Activated CD8-positive, alpha-beta memory T cell treated with anti-CD3 and anti-CD28 coated beads for 4 hours (primary cell): ENCODE measurements around the gene HSDL1.

Experiments used
- DNase-seq, 2 donors: peaks; one replicate each; pipeline ENCODE4 v3.0.0-alpha.2; 2020; ENCODE audit warnings: low read depth in 2 of 2

HSDL1 gene

DNA sequence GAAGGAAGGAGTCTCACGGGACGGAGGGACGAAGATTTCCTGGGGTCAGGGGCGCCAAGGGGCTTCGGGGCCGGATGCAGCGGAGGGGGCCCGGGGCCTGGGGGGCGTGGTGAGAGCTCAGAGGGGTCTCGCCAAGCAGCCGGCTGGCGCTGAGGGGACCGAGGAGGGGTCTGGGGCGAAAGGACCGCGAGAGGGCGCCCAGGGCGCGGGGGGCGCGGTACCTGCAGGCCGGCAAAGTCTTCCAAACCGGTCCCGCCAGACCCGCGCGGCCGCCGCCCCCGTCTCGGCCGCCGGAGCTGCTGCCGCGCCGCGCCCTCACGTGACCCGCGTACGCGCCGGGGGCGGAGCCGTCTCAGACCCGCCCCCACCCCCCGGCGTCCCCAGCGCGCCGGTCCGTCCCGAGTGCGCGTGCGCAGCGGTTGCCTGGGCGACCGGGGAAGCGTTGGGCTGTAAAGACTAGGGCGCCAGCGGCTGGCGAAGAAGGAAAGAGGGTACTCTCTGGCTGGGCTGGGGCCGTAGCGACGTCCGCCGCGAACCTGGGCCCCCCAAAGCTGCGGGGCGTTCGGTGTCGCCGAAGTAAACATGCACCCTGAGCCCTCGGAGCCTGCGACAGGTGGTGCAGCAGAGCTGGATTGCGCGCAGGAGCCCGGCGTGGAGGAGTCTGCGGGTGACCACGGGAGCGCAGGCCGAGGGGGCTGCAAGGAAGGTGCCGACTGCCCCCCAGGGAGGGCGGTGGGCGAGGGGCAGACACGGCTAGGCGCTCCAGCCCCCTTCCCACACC is at the start of gene HSDL1, which contains the start of gene DNAAF1:
Gene HSDL1, minus strand, starts transcription at position 319 of the 781 bp plus-strand sequence. CDS start 13,856 bp downstream, outside the sequence.
Gene DNAAF1, plus strand, starts transcription at position 450 of the 781 bp plus-strand sequence. Its CDS starts 133 bp downstream, at position 583.
- DNase-seq, result peak; percentile 86 to 89

DNA sequence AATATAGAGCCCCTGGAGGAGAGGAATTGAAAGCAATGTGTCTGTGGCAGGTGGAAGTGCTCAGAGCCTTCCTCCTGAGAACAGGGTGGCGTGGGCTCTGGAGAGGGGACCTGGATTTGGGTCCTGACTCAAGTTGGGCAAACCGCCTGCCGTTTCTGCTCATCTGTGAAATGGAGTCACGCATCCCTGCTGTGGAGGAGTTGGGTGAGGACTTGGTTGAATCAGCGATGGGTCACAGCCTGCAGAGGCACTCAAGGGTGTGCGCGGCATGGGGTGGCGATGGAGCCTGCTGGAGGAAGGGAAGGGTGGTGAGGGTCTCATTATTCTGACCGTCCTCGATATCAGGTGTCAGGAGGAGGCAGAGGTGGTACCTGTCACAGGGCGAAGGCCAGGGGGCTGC is 49.0 kb upstream of the HSDL1 start:
- no peak for DNase-seq

DNA sequence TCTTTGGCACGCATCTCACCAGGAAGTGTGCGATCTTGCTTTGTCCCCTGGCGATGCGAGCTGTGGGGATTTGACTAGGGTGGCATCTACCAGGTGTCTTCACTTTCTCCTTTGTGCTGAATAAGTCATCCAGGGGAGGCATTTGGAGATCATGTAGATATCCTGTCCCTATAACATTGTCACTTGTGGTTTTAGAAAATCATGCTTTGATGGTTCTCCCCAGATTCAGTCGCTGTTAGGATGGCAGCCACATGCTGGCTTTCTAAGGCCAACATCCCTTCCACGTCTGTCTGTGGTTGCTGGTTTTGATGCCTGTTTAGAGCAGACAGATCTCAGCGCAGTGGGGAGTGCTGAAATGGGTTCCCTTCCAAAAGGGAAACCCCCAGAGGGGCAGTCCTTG is 48.5 kb upstream of the HSDL1 start:
- no peak for DNase-seq

DNA sequence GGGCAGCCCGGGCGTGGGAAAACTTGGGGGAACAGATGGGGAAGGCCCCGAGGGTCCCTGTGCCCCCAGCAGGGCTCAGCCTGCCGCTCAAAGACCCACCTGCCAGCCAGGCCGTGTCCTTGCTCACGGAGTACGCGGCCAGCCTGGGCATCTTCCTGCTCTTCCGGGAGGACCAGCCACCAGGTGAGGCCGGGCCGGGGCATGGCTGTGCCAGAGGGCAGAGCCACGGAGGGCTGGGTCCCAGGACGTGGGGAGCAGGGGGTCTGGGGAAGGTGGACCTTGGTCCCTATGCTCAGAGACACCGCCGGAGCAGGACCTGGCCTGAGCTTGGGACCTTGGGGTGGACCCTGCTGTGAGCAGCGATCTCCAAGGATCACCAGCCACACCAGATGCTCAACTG is 46.5 kb upstream of the HSDL1 start:
- DNase-seq, result no peak

DNA sequence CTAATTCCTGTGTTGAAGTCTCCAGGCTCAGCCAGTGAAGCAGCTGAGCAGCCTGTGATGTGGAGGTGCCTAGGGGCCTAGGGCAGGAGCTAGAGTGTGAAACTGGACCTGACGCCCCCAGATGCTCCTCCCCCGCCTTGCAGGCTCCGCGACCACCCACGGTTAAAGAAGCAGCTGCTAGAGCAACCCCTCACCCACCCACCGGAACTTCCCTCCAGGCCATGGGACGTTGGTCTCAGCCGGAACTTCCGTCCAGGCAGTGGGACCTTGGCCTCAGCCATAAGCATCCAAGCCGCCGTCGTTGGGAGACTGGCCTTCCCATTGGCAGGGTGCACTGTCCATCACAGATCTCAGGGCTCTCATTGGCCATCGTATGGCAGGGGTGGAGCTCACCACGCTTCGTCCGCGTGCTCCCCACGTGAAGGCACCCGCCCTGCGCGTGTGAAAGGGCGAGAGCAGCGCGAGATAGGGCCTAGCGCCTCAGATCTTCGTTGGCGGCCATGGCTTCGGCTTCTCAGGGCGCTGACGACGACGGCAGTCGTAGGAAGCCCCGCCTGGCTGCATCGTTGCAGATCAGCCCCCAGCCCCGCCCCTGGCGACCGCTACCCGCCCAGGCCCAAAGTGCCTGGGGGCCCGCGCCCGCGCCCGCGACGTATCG is 45.9 kb upstream of the HSDL1 start, which contains the start of gene ADAD2:
Gene ADAD2, plus strand, starts transcription at position 427 of the 658 bp plus-strand sequence. Its CDS starts 74 bp downstream, at position 501.
- DNase-seq, result no peak

DNA sequence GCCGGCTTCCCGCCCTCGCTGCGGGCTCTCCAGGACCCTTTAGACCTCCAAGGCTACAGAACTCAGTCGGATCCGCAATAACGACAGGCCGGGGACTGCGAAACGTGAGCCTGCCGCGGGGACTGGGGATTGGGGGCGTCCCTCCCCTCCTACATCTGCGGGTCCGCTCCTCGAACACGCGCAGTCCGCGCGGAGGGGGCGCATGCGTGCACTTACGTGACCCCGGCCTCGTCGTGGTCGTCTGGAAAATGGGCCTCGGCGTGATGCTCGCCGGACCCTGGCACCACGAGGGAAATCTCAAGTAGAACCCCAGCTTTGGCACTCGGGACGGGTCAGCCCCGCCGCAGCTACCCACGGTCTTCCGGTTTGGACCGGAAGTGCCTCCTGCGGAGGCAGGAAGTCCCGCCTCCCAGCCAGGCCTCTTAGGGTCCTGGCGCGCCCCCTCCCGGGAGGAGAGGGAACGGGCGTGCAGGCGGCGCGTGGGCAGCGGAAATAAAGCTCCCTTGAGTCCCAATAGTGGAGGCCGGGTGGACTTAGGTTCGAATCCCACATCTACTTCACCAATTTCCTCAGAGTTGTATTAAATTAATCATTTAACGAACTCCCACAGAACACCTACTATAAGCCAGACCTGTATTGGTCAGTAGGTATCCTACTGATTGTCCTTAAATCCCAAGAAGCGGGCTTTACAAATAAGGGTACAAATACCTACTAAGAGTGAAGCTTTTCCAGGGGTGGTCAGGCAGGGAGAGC is 41.9 kb upstream of the HSDL1 start, which contains the start of gene TAF1C:
Gene TAF1C, minus strand, starts transcription at position 373 of the 753 bp plus-strand sequence. CDS start 2,069 bp downstream, outside the sequence.
- peak; percentile 79 to 84 for DNase-seq

DNA sequence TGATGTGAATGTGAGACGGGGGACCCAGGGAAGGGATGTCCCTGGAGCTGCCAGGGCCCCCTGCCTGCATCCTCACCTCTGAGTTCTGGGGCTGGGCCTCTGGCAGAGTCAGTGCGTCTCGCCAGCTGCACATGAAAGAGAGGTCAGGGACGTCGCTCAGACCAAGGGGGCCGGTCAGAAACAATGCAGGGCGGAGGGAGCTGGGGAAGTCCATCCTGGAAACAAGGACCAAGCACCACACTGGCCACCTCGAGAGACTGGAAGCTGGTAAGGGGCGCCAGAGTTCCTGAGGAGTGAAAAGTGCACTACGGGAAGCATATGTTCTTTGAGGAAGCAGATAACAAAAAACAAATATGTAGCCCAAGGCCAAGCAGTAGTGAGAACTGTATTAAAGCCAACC is 39.8 kb upstream of the HSDL1 start:
- no peak for DNase-seq

DNA sequence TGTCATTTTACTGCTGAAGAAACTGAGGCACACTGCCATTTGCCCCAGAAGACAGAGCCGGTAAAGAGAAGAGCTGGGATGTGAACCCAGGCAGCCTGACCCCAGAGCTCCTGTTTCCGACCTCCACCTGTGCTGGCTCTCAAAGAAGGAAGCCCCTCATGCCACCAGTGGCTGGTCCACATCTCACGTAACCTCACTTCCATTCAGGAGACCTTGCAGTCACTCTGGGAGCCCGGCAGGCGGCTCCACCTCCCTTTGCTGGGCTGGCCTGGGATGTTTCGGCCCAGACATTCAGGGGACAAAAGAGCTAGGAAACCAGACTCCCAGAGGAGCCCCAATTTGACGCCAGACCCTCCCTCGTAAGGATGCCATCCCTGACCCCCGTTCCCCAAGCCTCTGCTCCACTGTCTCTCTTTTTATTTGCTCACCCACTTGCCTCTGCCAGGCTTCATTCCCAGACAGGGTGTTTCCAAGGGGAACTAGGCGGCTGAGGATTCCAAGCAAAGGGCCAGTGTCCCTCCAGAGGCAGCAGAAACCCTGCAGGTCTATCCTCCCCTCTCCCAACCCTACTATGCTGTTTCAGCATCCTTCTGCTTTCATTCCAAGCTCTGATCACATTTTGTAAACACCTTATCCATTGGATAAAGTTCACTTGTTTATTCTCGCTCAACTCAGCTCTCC is 39.1 kb upstream of the HSDL1 start:
- no peak for DNase-seq

DNA sequence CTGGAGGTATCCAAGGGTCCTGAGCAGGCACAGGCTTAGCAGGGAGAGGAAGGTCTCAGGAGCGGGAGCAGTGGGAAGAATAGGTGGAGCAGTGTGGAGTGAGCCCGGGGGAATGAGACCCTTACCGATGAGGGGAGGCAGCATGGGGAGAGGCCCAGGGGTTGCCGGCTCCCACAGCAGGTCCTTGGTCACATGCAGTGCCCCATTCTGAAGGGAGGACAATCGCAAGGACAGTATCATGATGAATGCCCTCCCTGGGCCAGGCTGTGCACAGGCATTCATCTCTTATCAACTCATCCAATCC is 38.5 kb upstream of the HSDL1 start:
- DNase-seq, result no peak

DNA sequence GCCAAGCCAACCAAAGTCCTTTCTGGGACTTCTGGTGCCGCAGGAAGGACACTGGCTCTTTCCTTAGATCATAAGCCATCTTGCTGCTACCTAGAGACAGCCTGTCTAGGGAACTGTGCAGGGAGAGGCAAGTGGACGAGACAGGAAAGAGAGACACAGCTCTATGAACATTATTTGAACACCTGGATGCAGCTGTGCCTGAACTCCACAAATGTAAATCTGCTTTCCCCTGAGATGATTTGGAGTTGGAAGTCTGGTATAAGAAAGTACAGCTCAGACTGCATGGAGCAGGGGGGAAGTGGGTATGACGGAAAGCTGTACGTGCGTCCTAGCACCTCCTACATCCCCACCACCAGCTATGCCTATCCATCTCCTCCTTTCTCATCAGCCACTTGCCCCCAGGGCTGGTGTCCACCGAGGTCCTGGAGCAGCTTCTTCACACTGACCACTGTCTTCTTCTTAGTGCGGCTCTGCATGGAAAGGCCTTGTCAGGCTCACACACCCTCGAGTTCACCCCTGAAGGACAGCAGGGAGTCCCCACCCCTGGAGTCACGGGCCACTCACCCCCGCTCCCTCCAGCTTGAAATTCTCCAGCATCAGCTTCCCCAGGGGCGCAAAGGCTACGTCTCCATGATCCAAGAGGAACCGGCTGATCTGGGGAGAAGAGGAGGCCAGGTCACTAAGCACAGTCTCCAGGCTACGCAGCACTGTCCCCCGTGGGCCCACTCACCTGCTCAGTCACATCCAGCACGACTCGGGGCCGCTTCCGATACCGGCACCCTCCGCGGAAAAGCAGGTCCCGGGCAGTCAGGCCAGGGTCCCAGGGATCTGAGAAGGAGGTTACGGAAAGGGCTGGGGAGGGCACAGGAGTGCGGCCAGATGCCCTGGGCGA is 37.9 kb upstream of the HSDL1 start:
- DNase-seq, result no peak

DNA sequence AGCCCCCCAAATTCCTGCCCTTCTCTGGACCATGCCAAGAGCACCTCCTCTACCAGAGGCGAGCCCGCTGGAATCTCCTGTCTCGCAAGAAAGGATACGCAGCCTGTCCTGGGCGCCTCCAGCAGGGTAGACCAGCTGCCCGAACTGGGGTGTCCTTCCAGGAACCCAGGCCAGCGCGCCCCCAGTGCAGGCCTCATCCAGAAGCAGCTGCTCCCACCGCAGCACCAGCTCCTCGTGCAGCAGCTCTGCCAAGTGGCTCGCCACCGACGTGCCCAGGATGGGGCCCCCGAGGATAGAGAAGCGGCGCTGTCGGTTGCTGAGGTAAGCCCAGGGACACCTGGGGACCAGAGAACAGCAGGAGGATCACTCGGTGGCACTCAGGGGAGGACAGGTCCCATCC is 37.1 kb upstream of the HSDL1 start:
- no peak for DNase-seq

DNA sequence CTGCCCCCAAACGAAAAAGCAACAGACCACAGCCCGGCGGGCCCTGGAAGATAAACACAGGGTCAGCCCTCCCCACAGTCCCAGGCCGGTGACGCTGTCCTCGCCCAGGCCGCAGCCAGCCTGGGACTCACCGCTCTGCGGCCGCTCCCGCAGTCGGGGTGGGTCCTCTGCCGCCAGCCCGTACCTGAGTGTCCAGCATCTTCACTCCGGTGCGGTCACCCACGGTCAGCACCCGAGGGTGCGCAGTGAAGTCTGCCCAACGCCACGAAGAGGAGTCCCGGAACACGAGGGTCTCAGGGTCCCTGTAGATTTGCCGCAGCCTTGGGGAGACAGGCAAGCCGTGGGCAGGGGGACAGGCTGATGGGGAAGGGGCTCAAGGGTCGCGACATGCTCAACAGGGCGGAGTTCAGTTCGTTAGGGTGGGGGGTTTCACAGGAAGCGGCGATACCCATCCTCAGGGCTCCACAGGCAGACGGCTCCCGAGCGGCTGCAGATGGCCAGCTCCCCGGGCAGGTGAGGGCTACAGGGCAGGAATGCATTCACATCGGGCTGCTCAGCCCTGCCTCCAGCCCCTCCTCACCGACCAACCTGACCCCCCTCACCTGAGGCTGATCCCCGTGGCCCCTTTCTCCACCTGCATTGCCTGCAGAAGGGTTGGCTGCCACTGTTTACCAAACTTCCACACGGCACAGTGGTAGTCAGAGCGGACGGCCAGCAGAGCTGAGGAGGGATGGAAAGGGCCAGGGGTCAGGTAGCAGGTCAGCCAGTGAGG is 36.4 kb upstream of the HSDL1 start:
- DNase-seq, result no peak

DNA sequence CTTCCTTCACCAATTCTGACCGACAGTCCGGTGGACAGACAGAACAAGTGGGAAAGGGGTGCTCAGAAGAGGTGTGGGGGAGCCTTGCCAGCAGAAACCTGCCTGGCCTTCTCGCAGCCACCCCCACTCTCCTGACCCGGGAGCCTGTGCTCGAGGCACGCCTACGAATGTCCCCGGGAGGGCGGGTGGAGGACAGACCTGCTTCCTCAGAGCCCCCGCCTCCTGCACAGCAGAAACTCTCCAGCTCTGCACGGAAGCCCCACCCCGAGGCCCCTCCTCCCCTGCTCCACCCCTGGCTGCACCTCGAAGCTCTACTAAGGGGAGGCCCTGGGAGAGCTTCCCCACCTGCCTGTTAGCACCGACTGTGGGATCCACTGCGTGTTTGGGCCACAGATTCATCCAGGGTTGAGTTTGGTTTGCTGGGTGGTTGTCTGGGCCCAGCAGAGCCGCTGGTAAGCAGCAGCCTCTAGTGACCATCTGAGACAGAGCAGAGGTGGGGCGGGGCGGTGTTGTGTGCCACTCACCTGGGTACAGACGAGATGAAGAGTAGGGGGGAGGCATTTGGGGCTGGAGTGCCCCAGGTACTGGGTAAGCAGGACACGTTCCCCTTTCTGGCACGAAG is 35.7 kb upstream of the HSDL1 start:
- DNase-seq, result no peak

DNA sequence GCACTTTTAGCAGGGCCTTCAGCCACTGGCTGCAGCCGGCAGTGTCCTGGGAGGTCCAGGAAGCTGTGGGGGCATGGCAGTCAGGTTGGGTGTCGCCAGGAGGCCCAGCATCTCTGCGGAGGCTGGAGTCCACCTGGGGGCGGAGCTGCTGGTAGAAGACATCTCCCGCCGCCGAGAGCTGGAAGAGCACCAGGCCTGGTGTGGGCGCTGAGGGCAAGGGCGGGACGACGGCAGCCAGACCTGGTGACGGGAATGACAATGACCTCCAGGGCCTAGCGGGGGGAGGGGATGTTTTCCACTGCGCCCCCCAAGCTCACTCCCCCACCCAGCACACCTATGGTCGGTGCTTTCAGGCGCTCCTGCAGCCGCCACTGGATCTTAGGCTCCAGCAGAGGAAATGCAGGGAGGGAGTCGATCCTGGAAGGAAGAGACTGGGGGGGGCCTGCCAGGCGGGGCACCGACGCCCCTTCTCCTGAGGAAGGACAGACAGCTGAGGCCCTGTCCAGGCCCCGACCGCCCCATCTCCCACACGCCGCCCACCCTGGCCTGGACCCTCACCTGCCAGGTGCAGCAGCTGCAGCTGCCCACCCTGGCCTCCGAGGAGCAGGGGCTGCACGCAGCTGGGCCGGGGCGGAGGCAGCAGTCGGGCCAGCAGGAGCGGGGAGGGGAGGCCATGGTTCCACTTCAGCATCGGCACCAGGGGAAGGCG is 34.8 kb upstream of the HSDL1 start:
- no peak for DNase-seq

DNA sequence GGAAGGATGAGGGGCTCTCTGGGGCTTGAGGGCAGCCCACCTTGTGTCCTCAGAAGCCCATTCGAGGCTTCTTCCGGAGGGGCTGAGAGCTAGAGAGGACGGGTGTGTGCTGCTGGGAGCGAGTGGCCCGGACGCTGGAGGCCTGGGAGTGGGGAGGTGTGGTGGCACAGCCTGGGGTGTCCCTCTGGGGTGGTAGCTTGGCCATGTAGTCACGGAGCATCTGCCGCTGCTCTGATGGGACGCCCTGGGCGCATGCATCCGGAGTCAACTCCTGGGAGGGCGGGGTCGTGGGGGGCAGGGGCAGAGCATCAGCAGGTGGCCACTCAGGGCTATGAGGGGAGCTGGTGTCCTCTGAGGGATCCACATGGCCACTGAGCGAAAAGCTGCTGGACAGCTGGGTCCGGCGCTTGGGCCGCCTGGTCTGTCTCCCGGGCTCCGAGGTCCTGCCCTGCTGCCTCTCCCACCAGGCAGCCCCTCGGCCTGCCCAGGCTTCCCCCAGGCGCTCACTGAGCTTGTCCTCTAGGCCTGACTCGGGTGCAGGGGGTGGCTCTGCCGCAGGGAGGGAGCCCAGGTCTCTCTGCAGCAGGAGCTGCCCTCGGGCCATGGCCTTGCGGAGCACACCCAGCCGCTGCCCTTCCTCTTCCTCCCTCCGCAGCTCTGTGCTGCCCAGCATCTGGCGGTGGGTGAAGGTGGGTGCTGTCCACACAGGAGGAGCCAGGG is 34.1 kb upstream of the HSDL1 start:
- DNase-seq, result no peak

DNA sequence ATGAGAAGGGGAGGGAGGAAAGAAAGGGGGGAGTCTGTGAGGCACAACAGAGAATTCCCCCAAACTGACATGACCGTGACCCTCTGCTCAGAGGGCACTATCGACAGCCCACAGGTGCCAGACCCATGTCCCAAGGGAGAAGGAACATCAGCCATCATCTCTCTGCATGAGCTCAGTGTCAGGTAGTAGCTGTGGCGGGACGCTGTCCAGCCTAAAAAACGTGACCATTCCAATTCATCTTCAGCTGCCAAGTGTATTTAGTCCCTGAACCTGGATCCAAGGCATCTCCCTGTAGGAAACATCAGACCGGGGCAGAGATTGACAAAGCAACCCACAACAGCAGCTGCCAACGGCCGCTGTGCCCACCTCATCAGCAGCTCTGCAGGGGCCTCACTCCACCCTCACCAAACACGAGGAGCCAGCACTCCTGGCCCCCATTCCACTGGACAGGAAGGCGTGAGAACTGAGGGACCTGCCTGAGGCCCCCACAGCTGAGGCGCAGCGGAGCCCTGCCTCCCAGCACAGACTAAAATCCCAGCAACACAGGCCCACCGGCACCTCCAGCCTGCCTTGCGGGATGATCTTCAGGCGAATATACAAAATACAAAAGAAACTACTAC is 33.3 kb upstream of the HSDL1 start:
- no peak for DNase-seq

DNA sequence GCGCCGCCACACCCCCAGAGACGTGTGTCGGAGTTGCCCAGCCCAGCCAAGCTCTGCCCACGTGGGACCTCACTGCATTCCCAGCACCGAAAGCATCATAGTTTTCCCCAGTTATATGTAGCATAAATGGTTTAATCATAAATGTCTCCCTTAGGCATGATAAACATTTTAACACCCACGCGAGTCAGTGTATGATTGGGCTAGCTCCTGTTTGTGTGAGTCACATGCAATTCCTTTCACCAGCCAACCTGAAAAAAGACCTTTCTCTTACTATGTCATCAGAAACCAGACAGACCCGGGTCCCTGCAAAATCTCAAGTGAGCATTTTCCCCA is 32.7 kb upstream of the HSDL1 start:
- DNase-seq, result no peak
